ENCODE measurements around the gene WBP11. TPM values are rescaled to one million over a fixed set of nuclear protein-coding genes. Genes with fewer than 3 reads are reported as not detected.
A peak's percentile ranks its signal among the peaks of the same experiment; 100 is the strongest.

Gene WBP11
- total RNA-seq, 1 donor, result 19.5 TPM

DNA sequence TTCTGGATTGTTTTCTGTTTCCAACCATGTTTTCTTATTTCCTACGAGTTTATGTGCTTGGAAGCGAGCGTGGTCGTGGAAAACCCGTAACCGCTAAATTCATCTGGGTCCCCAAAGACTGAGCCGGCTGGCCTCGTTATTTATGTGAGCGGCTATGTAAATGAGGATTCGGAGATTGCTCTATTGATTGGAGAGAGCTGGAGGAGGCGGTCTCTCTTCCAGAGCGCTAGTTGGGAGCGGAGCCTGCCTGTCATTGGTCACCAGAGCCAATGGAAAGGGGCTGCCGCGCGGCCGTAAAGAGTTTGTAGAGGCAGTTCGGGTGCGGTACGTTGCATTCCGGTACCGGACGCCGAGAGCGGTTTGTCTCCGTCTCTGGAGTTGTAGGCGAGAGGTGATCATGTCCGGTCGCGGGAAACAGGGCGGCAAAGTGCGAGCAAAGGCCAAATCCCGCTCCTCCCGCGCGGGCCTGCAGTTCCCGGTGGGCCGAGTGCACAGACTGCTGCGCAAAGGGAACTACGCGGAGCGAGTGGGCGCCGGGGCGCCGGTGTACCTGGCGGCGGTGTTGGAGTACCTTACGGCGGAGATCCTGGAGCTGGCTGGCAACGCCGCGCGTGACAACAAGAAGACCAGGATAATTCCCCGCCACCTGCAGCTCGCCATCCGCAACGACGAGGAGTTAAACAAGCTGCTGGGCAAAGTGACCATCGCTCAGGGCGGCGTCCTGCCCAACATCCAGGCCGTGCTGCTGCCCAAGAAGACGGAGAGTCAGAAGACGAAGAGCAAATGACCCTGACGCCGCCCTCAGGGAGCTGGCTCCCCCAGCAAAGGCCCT lies 29.0 kb downstream of the WBP11 start:
- Histone ChIP-seq H3K4me3 (ENCODE audit: insufficient read depth, low read length) (peak overlapping the region; percentile 77), H4K20me1 (ENCODE audit: insufficient read depth, low read length) (peaks cover 3% of the 10 kb centered on the region), H3K4me2 (ENCODE audit: insufficient read depth, low read length) (peak overlapping the region; percentile 78), H3K79me2 (ENCODE audit: insufficient read depth, low read length) (peaks cover 34% of the 10 kb centered on the region), H3K27ac (ENCODE audit: low read depth, low read length) (peak overlapping the region; percentile 87), H3K27me3 (ENCODE audit: insufficient read depth, low read length) (no peaks in the 10 kb centered on the region), H3K36me3 (ENCODE audit: insufficient read depth, low read length) (no peaks in the 10 kb centered on the region), H3K9me3 (ENCODE audit: low read depth, low read length) (no peaks in the 10 kb centered on the region), H2AFZ (ENCODE audit: low read length) (peak overlapping the region; percentile 94), H3K4me1 (ENCODE audit: insufficient read depth, low read length) (peaks cover 29% of the 10 kb centered on the region)
- peak; percentile 96 for DNase-seq (ENCODE audit: insufficient read length, low spot score, missing footprints)
- TF ChIP-seq, protein P1, sequence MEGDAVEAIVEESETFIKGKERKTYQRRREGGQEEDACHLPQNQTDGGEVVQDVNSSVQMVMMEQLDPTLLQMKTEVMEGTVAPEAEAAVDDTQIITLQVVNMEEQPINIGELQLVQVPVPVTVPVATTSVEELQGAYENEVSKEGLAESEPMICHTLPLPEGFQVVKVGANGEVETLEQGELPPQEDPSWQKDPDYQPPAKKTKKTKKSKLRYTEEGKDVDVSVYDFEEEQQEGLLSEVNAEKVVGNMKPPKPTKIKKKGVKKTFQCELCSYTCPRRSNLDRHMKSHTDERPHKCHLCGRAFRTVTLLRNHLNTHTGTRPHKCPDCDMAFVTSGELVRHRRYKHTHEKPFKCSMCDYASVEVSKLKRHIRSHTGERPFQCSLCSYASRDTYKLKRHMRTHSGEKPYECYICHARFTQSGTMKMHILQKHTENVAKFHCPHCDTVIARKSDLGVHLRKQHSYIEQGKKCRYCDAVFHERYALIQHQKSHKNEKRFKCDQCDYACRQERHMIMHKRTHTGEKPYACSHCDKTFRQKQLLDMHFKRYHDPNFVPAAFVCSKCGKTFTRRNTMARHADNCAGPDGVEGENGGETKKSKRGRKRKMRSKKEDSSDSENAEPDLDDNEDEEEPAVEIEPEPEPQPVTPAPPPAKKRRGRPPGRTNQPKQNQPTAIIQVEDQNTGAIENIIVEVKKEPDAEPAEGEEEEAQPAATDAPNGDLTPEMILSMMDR (IDR thresholded peaks at IDR 0.05; ENCODE audit: extremely low read depth, low read depth, low read length), result no peak

DNA sequence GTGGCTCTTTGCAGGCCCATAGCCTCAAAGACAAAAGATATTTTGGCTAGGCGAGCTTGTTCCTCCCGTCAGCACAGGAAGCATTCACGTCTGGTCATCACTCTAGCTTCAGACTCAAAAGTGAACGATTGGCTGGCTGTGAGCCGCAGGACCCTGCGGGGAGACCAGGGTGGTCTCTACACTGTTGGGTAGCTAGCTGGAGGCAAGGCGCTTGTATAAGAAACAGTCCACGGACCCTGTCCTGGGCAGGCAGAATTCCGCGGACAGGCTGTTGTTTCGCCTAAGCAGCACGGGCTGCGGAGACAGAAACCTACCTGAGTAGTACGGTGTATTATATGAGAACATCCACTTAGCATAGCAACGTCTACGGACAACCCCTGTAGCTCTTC lies 29.6 kb downstream of the WBP11 start:
- peaks cover 3% of the 10 kb centered on the region for H4K20me1 ChIP-seq (ENCODE audit: insufficient read depth, low read length)
- H3K27me3 ChIP-seq (ENCODE audit: insufficient read depth, low read length), result no peaks in the 10 kb centered on the region
- H3K4me3 ChIP-seq (ENCODE audit: insufficient read depth, low read length), result peak overlapping the region; percentile 77
- no peaks in the 10 kb centered on the region for H3K36me3 ChIP-seq (ENCODE audit: insufficient read depth, low read length)
- peaks cover 31% of the 10 kb centered on the region for H3K4me1 ChIP-seq (ENCODE audit: insufficient read depth, low read length)
- H2AFZ ChIP-seq (ENCODE audit: low read length), result peak overlapping the region; percentile 94
- peaks cover 34% of the 10 kb centered on the region for H3K79me2 ChIP-seq (ENCODE audit: insufficient read depth, low read length)
- H3K4me2 ChIP-seq (ENCODE audit: insufficient read depth, low read length), result peak overlapping the region; percentile 78
- no peaks in the 10 kb centered on the region for H3K9me3 ChIP-seq (ENCODE audit: low read depth, low read length)
- DNase-seq (ENCODE audit: insufficient read length, low spot score, missing footprints), result no peak
- H3K27ac ChIP-seq (ENCODE audit: low read depth, low read length), result peak overlapping the region; percentile 87
- TF ChIP-seq, protein P1 (IDR thresholded peaks at IDR 0.05; ENCODE audit: extremely low read depth, low read depth, low read length), result no peak

DNA sequence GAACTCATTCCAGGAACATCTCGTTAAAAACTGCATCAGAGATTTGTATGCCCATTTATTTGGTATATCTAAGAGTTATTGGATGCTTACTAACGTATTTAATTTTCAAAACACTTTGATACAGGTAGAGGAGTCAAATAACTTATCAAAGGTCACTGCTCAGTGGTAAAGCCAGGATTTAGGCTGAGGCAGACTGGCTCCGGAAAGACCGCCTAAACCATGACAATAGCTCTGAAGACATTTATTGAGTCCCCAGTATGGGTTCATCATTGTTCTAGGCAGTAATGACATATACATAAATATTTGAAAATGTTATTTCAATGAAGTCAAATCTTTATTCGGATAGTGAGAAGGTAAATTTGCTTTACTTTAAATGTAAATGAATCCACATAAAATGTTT lies 30.3 kb downstream of the WBP11 start:
- Histone ChIP-seq H3K4me3 (ENCODE audit: insufficient read depth, low read length) (no peak overlapping the region), H3K9me3 (ENCODE audit: low read depth, low read length) (no peaks in the 10 kb centered on the region), H4K20me1 (ENCODE audit: insufficient read depth, low read length) (peaks cover 3% of the 10 kb centered on the region), H3K4me2 (ENCODE audit: insufficient read depth, low read length) (no peak overlapping the region), H3K36me3 (ENCODE audit: insufficient read depth, low read length) (no peaks in the 10 kb centered on the region), H3K27ac (ENCODE audit: low read depth, low read length) (no peak overlapping the region), H3K27me3 (ENCODE audit: insufficient read depth, low read length) (no peaks in the 10 kb centered on the region), H2AFZ (ENCODE audit: low read length) (no peak overlapping the region), H3K79me2 (ENCODE audit: insufficient read depth, low read length) (peaks cover 34% of the 10 kb centered on the region), H3K4me1 (ENCODE audit: insufficient read depth, low read length) (peaks cover 32% of the 10 kb centered on the region)
- TF ChIP-seq, protein P1 (IDR thresholded peaks at IDR 0.05; ENCODE audit: extremely low read depth, low read depth, low read length), result no peak
- DNase-seq (ENCODE audit: insufficient read length, low spot score, missing footprints), result peak; percentile 22

DNA sequence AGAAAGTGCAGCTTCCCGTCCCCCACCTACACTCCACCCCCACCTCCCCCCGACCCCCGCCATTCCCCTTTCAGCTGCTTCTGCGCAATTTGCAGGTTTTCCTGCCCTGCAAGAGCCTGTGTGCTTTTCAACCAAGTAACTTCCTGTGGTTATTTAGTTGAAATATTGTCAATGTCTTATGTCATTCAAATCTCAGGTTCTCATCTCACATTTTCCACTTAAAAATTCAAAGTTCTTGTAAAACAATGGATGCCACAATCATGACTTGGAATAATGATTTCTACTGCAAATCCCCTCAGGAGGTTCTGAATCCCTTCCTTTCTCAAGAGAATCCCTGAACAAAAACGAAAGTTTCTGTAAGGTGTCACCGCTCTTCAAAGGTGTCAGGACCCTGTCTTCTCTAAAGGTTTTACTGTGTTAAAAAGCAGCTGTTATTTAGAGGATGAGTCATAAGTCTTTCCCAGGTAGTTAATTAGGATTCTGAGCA lies 31.6 kb downstream of the WBP11 start:
- peak overlapping the region; percentile 99 for H3K4me2 ChIP-seq (ENCODE audit: insufficient read depth, low read length)
- TF ChIP-seq, protein P1 (IDR thresholded peaks at IDR 0.05; ENCODE audit: extremely low read depth, low read depth, low read length), result no peak
- no peaks in the 10 kb centered on the region for H3K9me3 ChIP-seq (ENCODE audit: low read depth, low read length)
- H3K4me1 ChIP-seq (ENCODE audit: insufficient read depth, low read length), result peaks cover 28% of the 10 kb centered on the region
- H3K27ac ChIP-seq (ENCODE audit: low read depth, low read length), result no peak overlapping the region
- H3K4me3 ChIP-seq (ENCODE audit: insufficient read depth, low read length), result peak overlapping the region; percentile 10
- DNase-seq (ENCODE audit: insufficient read length, low spot score, missing footprints), result peak; percentile 32
- H2AFZ ChIP-seq (ENCODE audit: low read length), result peak overlapping the region; percentile 64
- H3K79me2 ChIP-seq (ENCODE audit: insufficient read depth, low read length), result peaks cover 32% of the 10 kb centered on the region
- H3K27me3 ChIP-seq (ENCODE audit: insufficient read depth, low read length), result no peaks in the 10 kb centered on the region
- no peaks in the 10 kb centered on the region for H3K36me3 ChIP-seq (ENCODE audit: insufficient read depth, low read length)
- H4K20me1 ChIP-seq (ENCODE audit: insufficient read depth, low read length), result peaks cover 3% of the 10 kb centered on the region

All from osteoblast (primary cell).